HG03342 (cell line): ENCODE data around the gene SETBP1.

Experiments used
- ATAC-seq: cut with Tn5 transposase; IDR thresholded peaks from one replicate; pipeline ENCODE4 v1.9.1; 2021; ENCODE audit warnings: mild to moderate bottlenecking, moderate library complexity; ENCODE audit not compliant: unreplicated experiment

SETBP1 gene

DNA sequence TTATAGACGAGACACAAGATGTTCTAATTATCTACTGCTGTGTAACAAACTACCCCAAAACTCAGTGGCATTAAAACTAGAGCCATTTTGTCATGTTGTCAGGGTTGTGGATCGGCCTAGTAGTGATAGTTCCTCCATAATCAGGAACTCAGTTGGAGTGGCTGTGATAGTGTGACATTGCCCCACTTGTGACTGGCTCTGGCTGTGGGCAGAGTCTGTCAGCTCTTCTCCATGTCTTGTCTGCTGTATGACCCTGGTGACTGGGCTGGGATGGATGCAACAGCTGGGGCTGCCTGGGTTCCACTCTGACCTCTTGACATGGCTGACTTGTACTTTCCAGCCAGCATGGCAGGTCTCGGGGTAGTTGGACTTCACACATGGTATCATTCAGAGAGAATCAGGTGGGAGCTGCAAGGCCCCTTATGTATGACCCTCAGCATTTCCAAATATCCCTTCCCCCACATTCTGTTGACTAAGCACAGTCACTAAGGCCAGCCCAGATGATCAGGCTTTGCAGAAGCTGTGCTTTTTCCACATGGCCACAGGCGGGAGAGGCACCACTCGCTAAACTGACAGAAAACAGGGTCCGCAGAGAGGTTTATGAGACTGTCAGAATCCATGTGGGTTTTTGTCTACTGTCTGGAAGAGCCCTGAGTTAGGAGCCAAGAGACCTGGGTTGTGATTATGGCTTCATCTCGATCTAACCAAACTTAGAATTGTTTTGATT lies 50.3 kb downstream of the SETBP1 start:
- no peak for ATAC-seq

DNA sequence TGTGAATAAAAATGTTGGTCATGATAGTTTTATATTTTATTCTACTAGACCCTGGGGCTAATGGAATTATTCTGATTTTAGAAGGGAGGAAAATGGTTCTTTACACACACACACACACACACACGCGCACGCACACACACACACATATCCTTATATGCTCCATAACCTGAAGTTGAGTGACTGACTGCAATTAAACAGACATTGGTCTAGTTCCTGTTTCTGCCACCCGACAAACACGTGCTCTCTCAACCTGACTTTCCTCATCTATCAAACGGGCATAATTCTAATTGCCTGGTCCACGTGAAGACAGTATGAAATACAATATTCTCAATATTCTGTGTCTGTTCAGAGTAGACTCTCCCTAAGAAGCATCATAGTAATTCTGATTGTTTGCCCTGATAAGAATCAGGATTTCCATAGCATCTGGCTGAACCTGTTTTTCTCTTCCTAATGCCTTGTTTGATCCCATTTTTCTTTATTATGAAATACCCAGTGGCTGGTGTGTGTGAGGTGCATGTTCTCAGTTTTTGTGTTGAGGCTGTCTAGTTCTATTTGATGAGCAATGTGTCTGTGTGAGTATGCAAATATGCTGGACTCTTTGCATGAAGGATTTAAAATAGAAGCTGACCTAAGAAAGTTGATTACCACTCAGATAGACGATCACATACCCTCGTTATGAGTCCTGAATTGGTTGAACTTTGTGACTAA lies 51.0 kb downstream of the SETBP1 start:
- ATAC-seq: peak; percentile 67

DNA sequence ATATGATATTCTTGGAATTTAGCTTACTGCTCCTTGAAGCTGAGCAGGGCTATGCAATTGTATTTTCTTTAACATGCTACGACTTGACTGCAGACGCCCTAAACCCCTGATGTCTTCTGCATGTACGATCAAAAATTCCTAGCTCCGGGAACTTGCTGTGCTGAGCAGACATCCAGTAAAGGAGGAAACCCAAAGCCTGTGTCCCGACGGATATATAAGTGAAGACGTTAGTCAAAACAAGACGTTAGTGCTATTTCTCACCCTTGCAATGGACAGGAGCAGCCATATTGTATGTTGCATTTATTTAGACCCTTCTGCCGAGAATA lies 51.5 kb downstream of the SETBP1 start:
- no peak for ATAC-seq

DNA sequence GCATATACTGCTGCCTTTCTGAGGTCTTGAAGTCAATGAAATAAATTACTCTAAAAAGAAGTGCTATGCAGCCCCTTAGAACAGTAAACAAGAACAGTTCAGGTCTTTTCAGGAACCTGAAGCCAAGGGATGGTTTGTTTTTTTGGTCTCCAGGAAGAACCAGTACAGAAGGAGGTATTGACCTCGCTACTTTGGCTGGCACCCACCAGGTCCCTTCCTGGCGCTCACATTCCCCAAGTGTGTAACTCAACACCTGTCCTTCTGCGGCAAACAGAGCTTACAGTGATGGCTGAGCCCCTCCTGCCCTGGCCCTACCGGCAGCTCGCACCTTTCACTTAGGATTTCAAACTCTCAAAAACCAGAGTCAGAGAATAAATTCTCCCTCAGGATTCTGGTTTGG lies 51.9 kb downstream of the SETBP1 start:
- ATAC-seq: no peak

DNA sequence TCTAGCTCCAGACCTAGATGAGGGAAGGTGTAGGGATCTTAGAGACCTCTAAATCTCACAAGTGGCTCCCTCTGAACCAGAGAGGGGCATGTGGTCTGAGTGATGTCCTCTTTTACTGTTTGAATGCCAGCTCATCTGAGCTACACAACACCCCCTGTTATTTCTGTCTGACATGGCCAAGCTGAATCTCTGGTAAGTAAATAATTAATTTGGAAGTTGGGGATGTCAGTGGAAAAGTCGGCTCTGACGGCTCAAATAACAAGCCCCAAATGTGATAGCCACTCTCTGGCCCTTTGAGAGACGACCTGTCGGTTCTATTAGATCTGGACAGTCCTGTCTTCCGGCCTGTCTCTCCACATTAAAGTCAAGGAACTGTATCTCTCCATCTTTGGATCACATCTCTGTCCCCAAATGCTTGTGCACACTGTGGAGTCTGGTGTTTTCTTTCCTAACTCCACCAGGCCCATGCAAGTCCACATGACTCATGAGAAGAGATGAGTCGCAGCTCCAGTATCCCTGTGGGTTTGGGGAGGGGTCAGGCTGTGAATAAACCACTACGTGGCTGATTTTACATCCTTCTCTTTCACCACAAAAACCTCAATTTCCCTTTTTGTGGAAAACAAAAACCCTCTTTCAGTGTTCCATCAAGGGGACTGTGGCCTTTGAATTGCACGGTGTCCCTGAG lies 52.5 kb downstream of the SETBP1 start:
- ATAC-seq: no peak

DNA sequence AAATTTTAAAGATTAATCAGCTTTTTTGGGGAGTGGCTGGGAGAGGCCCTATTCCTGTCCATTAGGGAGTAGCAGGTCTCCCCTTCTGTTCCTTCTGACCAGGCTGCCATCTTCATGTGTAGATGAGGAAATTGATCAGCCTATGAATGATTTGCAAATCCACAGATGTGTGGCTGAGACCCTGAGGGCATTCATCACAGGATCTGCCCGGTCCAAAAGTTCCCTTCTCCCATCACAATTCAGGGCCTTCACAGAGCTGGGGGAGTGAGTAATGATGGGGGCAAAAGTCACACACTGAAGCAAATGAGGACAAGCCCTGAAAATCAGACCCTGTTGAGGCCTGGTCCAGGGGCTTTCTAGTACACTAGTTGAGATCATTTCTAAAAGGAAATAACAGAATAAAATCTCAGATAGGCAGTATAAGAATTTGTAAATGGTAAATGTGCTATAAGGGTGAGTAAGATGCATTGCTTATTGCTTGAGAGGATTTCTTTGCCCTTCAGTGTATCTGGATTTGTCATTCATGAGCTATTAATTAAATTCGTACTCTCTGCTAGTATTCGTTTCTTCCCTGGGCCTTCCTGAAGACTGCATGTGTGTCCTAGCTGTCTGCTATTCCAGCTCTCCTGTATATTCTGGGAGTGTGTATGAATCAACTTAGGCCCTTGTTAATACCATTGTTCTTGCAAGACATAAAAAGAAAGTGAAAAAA lies 53.2 kb downstream of the SETBP1 start:
- ATAC-seq: no peak

DNA sequence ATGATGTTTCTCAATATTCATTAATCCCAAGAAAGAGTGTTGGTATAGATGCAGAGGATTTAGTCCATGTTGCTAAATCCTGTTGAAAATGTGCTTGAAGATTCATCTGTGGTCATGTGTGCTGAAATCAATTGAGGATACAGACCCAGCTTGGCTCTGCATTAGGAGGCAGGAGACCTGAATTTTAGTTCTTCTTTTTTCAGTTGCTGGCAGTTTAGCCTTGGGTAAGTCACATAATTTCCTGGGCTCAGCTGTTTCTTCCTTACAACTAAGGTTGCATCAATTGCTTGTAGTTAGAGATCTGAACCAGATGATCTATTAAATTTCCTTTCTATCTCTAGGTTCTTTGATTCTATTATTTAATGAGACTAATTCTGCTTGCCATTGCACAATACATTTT lies 54.4 kb downstream of the SETBP1 start:
- no peak for ATAC-seq

DNA sequence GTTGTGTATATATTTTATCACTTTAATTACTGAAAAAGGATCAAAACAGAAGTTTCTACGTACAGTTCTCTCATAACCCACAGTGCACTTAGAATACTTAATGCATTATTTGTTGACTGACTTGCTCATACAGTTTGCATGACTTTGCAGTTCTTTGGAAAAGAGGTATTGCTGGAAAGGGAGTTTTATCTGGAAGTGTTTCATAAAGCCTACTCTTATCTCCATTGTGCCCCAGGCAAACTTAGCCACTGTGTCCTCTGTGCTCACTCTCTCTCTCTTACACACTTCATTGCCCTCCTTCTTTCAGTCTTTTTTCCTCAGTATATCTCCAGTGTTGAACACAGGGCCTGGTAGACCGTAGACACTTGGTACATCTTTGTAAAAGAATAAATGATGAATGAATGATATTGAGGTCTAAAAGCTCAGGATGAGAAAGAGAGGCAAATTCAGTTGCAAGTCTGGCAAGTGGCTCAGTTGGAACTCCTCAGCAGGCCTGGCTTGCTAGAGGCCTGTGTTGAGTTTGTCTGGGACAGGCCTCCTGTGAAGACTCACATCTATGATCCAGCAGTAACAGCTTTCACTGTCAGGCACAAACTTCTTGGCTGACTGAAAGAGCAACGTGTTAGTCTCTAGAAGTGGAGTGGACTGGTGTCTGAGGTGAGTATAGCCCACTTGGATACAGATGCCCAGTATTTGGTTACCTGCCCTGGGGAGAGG lies 56.1 kb downstream of the SETBP1 start:
- ATAC-seq: no peak

DNA sequence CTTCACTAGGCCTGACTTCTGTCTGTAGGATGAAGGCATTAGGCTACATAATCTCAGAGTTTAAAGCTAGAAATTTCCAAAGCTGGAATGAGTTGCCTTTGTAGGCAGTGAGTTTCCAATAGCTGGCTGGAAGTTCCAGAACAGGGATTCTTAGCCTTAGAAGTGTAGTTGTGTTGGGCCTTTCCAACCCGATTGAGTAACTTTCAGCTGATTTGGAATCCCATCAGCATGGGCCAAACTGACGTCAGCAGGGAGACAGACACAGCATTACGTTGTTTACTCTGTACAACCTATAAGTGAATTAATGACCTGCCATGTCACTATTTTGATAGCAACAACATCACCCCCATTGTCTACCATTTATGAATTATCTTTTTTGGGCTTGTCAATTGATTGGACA lies 56.9 kb downstream of the SETBP1 start:
- no peak for ATAC-seq

DNA sequence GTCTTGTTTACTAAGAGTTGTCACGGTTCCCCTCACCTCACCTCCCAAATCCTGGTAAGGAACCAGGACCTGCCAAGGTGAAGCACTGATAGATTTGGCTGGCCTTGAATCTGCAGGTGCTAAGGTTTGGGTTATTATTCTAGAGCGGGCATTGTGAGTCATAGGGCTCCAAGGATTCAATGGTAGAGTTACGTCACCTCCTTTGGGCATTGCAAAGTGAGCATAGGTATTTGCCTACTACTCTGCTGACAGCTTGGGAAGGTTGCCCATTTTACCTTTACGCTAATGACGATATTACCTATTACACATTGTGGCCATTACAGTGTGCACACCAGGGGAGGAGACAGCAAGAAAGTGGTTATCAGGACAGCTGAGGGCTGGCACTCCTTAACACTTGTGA lies 59.3 kb downstream of the SETBP1 start:
- no peak for ATAC-seq

DNA sequence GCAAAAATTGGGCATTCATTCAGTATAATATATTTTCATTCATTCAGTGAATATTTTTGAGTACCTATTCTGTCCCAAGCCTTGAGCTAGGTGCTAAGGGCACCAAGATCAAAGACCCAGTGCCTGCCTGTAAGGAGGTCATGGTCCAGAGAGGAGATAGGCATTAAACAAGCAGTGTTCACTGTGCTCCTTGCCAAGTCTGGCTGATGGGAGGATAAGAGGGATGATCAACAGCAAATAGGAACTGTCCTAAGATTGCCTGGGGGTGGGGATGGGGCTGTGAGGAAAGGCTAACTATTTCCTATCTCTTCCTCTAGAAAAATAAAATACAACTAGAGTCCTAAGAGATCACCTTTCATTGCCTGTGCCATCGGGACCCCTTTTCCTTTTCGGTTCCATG lies 60.4 kb downstream of the SETBP1 start:
- no peak for ATAC-seq

DNA sequence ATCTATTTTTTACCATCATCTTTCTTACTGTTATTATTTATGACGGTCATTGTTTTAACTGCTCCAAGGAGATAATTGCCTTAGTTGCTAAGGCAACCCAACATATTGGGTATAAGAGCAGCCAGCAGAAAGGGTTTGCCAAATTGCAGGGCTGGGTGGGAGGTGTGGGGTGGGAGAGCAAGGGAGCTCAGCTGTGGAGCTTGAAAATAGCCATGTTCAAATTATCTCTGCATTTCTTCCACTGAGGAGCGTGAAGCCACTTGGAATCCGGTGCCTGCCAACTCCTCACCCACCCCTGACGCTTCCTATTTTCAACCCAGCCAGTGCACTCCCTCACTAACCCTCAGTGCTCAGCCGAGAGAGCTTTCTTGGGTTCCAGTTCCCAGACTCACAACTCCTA lies 60.8 kb downstream of the SETBP1 start:
- ATAC-seq: no peak

DNA sequence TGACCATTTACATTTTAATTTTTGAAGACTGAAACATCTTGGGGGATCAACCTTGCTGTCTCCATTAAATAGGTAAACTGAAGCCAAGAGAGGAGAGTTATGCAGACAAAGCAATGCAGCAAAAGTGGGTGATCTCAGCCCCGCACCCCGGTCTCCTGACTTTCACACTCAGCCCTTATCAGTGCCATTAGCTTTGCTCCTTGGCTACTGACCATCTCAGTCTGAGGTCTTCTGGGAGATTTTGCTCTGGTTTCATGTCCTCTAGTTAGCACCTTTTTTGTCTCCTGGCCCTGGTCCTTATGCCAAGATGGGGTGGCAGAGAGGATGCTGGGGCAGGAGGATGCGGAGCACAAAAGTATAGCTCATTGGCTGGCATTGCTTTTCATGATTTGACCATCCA lies 61.4 kb downstream of the SETBP1 start:
- ATAC-seq: no peak

DNA sequence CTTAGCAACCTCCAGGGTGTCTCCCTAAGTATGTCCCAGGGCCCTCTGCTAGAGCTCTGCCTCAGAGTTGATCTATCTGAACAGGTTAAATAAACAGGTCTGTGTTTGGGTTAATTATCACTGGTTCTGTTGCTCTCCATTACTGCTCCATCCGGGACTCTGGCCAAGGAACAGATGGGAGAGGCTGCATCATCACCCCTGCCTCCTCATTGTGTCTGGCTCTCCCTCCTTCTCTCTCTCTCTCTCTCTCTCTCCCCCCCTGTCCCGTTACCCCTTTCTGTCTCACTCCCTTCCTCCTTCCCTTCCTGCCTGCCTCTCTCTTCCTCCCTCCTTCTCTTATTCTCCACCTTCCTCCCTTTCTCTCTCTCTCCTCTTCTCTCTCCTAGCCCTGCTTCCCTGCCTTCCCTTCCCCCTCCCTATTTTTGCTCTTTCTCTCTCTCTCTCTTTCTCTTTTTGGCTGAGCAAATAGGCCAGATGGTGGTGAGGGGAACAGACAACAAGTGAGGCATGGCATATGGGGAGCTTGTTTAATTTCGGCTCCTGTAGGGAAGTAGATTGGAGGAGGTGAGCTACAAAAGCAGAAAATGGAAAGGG lies 62.1 kb downstream of the SETBP1 start:
- no peak for ATAC-seq

DNA sequence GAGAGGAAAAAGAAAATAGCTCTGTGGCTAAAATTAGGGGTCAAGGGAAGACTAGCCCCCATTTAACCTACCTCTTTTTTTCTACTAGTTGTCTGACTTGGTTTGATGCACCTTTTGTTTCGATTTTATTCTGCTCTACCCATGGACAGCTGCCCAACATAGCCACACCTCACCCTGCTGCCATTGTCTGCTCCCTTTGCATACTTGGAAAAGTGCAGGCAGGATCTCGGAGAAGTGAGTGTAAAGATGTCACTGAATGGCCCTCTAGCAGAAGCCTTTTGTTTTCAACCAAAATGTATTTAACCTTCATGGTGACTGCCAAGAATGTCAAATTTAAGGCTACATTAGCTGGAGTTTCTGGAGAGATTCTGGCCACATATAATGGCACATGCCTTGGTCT lies 62.9 kb downstream of the SETBP1 start:
- ATAC-seq: no peak

DNA sequence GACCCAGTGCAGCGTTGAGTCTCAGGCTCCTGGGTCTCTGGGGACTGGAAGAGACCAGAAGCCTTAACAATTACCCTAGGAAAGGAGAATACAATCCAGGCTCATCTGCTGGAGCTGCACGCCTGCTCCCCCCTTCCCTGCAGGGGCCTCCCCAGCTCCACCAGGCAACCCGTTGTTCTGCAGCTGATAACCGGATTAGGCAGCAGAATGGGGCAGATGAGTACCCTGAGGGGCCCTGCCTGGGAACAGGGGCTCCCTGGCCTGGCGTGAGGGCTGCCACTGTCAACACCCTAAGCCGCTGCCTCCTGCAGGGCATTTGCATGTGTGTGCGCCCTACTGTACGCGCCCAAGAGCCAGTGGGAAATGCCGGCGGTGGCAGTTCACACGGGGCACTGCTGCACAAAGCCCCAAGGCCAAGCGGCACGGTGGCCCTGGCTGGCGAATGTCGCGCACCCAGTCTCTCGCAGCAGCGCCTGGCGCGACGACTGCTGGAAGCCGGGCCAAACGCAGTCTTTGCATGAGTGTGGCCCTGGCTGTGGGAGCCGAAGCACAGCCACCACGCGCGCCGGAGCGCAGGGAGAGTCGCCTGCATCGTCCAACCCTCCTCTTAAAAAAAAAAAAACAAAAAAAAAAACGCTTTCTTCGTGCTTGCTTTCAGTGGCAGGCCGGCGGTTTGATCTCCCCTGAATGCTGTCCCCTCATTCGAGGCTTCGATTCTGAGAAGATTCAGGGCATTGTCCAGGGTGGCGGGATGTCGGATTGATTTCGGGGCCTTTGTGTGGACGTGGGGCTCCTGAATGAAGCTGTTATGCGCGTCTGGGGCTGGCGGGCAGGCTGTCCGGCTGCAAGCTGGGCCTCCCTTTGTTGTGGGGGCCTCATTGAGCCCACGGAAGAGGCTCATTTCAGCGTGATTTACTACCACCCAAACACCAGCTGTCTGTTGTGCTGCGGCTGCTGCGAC lies 63.8 kb downstream of the SETBP1 start:
- no peak for ATAC-seq

DNA sequence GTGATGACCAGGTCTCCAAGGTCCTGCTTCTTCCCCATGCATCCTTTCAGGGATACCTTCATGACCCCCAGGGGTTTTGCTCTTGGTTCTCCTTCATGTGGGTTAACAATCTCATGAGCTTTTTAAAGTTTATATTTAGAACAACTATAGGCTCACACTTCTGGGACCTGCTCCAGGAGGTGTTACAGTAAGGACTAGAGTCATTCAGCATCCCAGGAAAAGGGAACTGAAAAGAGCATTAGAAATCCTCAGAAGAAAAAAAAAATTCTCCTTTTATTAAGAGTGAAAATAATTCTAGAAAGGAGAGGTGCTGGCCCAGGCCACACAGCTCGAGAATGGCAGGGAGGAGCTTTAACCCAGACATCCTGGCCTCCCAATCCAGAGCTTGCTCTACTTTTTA lies 66.5 kb downstream of the SETBP1 start:
- ATAC-seq: no peak

DNA sequence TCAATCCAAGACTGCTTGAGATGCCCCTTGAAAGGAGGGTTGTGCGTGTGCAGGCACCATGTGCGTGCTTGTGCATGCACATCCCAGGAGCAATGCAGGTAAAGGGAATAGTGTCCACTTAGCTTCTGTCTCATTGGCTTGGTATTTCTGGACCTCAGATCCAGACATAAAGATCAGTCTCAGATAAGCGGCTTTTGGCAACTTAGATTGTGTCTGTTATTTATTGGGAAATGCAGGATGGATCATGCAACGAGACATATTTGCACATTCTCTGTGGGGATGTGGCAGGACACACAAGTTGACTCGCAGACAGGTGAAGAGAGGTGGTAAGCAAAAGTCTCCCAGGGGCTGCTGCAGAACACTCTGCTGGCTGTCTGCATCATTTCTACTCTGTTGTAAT lies 67.9 kb downstream of the SETBP1 start:
- ATAC-seq: no peak

DNA sequence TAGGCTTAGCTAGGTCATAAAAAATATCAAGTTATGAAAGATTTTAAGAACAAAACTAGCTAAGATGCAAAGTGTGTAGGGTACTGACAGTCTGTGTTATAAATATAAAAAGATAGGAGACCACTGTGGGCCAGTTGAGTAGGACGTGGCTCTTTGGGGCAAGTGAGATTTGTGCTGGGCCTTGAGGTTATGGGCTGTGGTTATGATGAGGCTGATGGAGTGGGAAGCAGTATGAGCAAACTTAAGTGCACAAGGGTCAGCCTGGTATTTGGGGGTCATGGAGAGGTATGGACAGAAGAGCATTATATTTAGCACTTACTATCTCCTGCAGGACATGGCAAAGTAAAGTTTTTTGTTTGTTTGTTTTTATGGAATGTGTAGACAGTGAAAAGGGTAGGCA lies 70.1 kb downstream of the SETBP1 start:
- ATAC-seq: no peak

DNA sequence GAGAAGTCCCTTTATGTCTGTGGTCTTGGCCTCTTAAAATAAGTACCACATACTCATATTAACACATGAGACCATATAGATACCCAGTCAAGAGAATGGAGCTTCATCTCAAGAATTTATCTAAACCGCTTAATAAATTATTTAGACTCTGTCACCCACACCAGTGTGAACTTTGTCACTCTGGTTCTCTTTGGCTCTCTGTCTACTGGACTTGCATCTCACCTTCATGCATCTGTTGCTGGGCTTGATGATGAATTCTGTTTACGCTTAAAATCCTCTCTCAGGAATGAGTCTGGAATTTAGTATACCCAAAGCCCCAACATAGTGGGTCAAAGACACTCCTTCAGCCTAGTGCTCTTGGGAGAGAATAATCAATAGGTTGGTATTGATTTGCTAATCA lies 73.9 kb downstream of the SETBP1 start:
- no peak for ATAC-seq
